Stimulated activated CD4-positive, alpha-beta T cell treated with anti-CD3 and anti-CD28 coated beads, Interleukin-15, amount 100 ng/mL, for 1 hour (primary cell): Measurements from ENCODE around the gene B3GALT4.

Experiments used
- DNase-seq, 2 donors: peaks; one replicate each; pipeline ENCODE4 v3.0.0-alpha.2; 2020; ENCODE audit warnings: low read depth in 1 of 2, low spot score in 1 of 2

Gene B3GALT4

DNA sequence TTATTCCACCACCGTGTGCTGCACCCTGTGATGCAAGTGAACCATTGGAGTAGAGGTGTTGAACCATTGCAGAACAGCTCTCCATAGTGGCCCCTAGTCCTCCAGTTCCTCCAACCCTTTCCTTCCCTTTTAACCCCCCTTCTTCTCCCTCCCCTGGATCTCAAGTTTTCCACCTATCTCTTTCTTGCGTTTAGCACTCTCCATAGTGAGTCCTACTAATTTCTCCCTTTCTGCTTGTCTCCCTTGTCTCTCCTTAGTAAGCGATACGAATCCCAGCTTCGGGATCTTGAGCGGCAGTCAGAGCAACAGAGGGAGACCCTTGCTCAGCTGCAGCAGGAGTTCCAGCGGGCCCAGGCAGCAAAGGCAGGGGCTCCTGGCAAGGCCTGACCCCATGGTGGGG is 13.5 kb downstream of the B3GALT4 start:
- DNase-seq: no peak

- DNase-seq: no peak
These were observed 16.2 kb downstream of the B3GALT4 start for GRCh38 chr6:33292996-33293682.

- no peak for DNase-seq
These were observed 17.3 kb downstream of the B3GALT4 start for GRCh38 chr6:33294086-33294823.

- DNase-seq: no peak
These were observed 18.9 kb downstream of the B3GALT4 start for GRCh38 chr6:33295621-33296369.

GRCh38 chr6:33296797-33297405 is 20.0 kb downstream of the B3GALT4 start:
- DNase-seq: no peak

DNA sequence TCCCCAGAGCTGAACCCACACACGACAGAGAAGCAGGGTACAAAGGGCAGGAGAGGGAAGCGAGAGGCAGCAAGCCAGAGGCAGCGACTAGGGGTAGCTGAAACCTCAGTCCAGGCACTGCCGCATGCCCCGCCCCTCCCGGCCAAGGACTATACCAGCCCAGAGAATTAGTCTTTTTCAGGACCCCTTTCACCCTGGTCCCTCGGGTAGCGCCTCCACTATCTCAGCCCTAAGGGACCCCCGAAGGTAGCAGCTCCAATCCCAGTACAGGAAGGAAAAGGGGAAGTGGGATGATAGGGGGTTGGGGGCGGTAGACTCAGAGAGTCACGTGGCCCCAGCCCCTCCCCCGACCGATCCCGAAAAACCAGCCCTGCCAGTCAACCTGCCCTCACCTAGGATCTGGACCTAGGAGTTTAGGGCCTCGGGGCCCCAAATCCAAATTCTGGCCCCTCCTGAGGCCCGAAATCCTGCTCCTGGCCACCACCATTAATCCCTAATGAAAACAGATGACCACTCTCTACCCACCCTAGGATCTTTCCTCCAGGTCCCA is 20.6 kb downstream of the B3GALT4 start:
- DNase-seq: no peak

DNA sequence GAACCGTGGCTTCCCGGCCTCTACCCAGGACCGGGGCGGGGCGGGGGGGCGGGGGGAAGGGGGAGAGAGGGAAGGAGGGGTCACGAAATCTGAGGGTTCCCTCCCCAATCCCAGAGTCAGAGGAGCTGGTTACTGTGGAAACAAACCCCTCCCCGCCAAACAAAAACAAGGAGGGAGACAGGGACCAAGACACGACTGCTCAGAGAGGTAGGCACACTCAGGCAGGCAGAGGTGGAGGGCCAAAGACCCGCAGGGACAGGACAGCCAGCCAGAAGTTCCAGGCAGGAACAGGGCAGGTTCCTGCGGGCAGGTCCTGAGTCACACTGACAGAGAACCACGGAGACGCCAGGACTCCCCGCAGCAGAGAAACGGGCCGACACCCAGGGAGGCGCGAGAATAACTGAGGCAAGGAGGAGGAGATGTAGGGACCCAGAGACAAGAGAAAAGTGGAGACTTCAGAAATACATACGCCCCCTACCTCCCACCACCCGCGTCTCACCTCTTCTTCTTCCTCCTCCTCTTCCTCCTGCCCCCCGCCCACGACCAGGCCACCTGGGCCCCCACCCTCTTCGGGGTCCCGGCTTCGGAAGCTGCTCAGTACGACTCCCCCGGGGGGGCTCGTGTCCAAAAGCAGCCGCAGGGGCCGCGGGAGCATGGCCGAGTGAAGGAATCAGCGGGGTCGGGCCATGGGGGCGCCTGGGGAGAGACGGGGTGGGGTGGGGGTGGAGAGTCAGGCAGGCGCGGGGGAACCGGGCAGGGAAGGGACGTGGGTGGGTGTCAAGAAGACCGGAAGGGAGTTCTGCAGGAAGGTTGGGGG is 21.2 kb downstream of the B3GALT4 start:
- no peak for DNase-seq

- DNase-seq: peak; percentile 35 to 45
These were observed 21.9 kb downstream of the B3GALT4 start, which contains the start of gene RGL2 for GRCh38 chr6:33298773-33299236. Gene RGL2 (minus strand): TSS chr6:33298942. CDS start chr6:33298610, 332 bp downstream.

DNA sequence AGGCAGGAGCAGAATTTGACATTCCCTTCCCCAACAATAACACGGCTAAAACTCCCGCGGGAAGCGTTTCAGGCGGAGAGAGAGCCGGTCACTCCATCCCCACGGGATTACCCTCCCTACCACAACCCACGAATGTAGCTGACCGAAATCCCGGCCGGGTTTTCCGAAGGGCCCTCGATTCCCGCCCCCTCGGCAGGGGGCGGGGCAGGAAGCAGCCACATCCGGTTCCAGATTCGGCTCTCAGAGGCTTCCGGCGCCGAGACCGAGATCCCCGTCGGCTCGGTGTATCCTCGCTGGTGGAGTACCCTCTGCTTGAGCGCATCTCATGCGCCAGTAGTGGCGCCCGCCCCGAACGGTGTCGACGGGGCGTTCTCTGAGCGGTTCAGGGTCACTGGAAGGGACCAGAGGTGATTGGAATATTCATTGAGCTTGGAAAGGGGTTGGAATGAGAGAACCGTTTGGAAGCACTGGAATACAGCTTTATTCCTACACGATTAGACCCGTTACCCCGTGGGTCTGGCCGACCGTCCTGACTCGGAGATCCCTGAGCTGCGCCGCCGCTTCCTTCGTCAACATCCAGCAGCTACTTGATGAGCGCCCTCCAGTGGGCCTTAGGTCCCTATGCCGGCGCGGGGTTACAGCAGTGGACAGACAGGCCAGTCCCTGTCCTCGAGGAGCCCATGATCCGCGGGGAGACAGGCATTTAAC is 22.5 kb downstream of the B3GALT4 start:
- peak; percentile 86 to 93 for DNase-seq

DNA sequence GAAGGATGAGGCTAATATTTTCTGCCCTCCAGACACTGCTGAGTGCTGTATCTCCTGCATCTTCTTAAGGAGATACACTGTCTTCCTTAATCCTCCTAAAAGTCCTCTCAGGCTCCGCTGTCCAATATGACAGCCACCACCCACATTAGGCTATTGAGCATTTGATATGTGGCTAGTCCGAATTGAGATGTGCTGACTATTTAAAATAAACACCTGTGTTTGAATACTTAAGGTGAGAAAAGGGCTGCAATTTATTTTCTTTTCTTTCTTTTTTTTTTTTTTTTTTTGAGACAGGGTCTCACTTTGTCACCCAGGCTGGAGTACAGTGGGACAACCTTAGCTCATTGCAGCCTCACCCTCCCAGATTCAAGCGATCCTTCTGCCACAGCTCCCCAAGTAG is 25.0 kb downstream of the B3GALT4 start:
- DNase-seq: no peak

- no peak for DNase-seq
These were observed 27.3 kb downstream of the B3GALT4 start for GRCh38 chr6:33304216-33304615.

GRCh38 chr6:33305052-33305451 is 28.1 kb downstream of the B3GALT4 start:
- no peak for DNase-seq

GRCh38 chr6:33306356-33306755 is 29.4 kb downstream of the B3GALT4 start:
- DNase-seq: no peak

DNA sequence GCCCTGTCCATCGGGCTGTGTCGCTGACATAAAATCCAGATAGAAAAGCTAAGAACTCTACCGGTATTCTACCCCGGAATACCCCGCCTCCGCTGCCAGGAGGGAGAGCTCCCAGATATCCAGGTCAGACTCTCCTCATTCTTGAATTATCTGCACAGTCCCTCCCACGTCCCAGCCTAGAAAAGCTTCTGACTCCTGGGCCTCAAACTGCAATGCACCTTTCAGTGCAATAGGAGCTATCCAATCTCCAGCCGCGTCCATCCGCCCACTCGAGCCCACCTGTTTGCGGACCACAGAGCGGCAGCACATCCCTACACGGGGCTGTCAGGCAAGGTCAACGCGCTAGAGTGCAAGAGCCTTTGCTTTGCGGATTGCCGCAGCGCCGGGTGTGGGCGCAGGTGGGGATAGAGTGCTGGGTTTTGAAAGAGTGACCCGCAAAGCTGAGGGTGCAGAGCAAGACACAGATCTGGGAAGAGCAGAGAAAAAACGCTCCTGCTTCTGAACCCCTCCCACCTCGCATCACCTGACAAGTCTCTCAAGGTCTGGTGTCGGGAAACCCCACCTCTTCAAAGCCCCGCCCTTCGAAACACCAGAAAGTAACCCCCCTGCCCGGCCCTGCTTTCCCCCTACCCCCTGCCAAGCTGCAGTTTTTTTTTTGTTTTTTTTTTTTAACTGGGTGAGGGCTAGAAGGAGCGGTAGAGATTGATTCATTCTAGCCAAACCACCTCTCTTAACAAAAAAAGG is 35.6 kb downstream of the B3GALT4 start:
- peak; percentile 62 to 70 for DNase-seq

- DNase-seq: peak in 1 of 2 donors; percentile 46
These were observed 36.3 kb downstream of the B3GALT4 start for GRCh38 chr6:33313105-33313708.

GRCh38 chr6:33313709-33314514 is 37.0 kb downstream of the B3GALT4 start, which contains the start of gene TAPBP:
Gene TAPBP (minus strand): TSS chr6:33314078. CDS start chr6:33314041, 37 bp downstream.
- DNase-seq: peak; percentile 70 to 71

DNA sequence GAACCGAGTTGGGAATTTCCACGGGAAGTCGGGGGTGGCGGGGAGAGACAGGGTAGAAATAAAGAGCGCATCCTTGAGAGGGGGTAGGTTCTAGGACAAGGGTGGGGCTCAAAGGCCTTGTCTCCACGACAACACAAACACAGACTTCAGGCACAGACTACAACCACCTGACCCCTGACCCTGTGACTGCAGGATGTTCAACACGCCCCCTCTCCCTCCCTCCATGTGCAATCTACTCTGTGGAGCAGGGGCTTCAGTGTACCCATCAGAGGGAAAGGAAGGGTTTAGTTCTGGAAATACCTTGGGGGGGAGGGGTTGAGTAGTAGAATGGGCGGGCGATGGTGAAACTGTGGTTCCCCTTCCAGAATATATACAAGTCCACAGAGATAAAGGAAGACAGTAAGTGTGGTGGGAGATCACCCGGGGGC is 37.6 kb downstream of the B3GALT4 start:
- peak; percentile 43 to 47 for DNase-seq
